Activated T-cell treated with anti-CD3 and anti-CD28 coated beads, Interleukin-2, amount 50 U/mL, for 48 hours (primary cell): ENCODE data around the gene SPRR1B.
"Not testable (repeated sequence)": the region's sequence is repeated elsewhere in the genome, so short reads cannot be mapped to it uniquely, and the experiment has no call there.

ENCODE experiments used
- DNase-seq, 2 experiments: peaks; one replicate each; pipeline ENCODE4 v3.0.0-alpha.2; 2020

Gene SPRR1B

DNA sequence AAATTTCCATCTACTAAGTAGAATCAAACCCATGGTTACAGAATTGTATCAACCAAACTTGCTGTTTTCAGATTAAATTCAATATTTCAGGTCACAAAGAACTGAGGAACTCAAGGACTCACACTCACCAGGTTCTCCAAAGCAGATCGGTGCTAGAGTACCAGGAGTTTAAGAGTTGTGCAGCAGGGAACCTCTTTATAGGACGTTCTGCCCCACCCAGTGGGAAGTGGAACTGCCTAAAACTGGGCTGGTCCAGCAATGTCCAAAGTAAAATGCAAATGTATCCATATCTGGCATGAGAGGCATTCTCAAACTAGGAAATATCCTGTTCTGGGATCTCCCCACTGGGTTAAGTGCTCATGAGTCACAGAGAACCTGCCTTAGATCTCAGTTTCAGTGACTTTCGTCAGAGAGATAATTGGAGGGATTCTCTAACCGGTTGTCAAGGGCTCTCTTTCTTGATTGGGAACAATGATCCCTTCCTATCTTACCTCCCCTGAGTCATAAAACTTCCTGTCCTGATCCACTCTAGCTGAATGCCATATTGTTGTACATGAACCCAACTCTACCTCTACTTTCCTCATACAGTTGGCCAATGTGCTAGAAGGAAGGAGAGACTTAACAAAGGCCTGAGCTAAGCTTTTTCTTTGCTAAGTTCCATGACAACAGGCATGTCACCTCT lies 10.1 kb downstream of the SPRR1B start, which contains the start of gene SPRR2D:
Gene SPRR2D, minus strand, starts transcription at position 171 of the 682 bp plus-strand sequence. CDS start 774 bp downstream, outside the sequence.
- DNase-seq, result no peak

DNA sequence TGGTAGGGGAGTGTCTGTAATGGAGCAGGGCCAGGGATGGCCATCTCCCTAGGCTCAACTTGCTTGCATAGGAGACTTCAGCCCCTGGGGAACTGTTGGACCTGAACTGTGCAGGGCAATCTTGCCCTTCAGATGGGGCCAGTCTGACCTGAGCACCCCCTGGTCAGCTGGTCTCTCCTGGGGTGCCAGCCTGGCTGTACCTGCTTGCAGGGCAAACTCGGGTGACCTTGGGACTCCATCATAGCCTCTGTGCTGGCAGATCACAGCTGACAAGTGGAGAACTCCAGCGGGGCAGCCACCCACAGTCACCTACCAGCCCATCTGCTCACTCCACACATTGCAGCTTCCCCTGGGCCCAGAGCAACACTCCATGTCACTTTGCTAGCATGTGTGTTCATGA lies 18.2 kb downstream of the SPRR1B start:
- no peak for DNase-seq

DNA sequence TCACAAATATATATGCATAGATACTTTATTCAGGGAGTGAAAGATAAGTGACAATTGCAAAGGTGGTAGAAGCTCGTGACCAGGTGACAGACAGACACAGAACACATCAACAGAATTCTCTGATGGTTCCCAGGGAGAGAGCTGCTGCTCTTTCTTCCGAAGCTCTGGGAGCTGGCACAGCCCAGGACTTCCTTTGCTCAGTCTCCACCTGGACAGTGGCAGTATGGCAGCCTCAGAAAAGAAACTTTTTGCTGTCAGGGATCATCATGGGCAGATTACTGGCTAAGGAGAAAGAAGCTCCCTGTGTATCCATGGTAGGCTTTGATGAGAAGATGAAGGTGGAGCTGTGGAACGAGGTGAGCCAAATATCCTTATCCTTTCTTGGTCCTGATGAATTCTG lies 25.1 kb downstream of the SPRR1B start:
- not testable (repeated sequence) for DNase-seq

DNA sequence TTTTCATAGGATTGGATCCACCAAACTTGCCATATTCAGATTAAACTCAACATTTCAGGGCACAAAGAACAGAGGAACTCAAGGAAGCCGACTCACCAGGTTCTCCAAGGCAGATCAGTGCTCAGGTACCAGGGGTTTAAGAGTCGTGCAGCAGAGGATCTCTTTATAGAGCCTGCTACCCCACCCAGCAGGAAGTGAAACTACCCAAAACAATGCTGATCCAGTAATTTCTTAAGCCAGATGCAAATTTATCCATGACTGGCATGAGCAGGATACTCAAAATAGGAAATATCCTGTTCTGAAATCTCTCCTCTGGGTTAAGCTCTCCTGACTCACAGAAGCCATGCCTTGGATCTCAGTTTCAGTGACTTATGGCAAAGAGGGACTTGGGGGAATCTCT lies 26.4 kb downstream of the SPRR1B start, which contains the start of gene SPRR2A:
Gene SPRR2A, minus strand, starts transcription at position 138 of the 400 bp plus-strand sequence. CDS start 777 bp downstream, outside the sequence.
- DNase-seq, result no peak

DNA sequence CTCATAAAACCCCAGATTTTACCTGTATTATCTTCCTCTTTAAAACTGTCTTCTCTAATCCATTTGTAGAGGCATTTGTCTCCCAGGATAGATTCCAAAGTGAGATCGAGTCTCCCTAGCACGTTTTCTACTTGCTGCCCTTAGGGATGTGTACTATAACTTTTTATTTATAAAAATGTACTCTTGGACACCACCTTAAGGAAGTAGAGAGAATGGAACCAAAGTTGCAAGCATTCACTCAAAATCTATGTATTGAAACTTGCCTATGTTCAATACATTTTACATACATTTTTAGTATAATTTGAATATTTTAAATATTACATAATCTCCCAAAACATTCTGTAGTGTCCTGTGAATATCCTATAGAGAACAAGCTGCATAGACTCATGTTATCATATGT lies 27.2 kb downstream of the SPRR1B start:
- no peak for DNase-seq

DNA sequence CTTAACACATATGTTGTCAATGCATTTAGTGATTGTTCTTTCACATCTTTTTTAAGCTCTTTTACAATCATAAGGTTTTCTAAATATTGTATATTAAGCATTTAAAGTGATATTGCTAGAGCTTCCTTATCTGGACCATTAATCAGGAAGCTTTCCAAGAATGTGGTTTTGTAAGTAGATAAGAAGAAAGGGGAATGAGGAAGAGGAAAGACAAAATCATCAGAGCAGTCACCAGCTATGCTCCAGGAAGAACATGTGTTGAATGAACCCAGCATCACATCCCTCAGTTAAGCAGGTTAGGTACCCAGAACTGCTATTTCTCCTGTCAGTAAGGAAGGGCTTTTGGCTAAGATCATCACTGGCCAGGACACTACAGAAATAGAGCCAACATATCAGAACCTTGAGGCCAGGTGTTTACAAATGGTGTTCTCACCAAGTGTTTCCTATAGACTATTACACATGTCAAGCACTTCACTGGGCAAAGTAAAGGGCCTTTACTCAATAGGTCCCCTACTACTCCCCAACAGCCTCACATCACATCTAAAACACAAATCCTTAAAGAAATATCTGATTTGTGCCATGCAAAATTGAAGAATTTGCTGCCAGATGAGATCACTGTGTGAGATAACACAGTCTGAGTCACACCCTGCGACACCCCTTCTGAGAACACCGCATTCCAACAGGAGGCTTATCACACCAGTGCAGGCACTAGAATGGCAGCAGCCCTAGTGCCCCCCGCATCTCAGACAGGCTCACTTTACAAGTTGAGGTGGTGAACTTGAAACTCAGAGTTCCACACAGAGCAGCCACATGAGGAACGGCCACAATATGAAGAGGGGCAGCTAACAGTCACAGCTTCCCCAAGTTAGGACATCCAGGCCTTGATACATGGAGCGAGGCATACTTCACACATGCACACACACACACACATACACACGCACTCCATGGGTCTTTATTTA lies 28.1 kb downstream of the SPRR1B start:
- no peak for DNase-seq

DNA sequence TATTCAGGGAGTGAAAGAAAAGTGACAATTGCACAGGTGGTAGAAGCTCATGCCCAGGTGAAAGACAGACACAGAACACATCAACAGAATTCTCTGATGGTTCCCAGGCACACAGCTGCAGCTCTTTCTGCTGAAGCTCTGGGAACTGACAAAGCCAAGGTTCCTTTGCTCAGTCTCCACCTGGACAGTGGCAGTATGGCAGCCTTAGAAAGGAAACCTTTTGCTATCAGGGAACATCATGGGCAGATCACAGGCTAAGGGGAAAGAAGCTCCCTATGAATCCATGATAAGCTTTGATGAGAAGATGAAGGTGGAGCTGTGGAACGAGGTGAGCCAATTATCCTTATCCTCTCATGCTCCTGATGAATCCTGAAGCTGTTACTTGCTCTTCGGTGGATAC lies 39.2 kb downstream of the SPRR1B start:
- no peak for DNase-seq

DNA sequence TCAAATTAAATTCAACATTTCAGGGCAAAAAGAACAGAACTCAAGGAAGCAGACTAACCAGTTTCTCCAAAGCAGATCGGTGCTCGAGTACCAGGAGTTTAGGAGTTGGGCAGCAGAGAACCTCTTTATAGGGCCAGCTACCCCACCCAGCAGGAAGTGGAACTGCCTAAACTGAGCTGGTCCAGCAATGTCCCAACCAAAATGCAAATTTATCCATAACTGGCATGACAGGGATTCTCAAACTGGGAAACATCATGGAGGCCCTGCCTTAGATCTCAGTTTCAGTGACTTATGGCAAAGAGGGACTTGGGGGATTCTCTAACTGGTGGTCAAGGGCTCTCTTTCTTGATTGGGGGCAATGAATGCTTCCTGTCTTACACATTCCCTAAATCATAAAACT lies 40.5 kb downstream of the SPRR1B start, which contains the start of gene SPRR2B:
Gene SPRR2B, minus strand, starts transcription at position 101 of the 400 bp plus-strand sequence. CDS start 772 bp downstream, outside the sequence.
- DNase-seq, result no peak

DNA sequence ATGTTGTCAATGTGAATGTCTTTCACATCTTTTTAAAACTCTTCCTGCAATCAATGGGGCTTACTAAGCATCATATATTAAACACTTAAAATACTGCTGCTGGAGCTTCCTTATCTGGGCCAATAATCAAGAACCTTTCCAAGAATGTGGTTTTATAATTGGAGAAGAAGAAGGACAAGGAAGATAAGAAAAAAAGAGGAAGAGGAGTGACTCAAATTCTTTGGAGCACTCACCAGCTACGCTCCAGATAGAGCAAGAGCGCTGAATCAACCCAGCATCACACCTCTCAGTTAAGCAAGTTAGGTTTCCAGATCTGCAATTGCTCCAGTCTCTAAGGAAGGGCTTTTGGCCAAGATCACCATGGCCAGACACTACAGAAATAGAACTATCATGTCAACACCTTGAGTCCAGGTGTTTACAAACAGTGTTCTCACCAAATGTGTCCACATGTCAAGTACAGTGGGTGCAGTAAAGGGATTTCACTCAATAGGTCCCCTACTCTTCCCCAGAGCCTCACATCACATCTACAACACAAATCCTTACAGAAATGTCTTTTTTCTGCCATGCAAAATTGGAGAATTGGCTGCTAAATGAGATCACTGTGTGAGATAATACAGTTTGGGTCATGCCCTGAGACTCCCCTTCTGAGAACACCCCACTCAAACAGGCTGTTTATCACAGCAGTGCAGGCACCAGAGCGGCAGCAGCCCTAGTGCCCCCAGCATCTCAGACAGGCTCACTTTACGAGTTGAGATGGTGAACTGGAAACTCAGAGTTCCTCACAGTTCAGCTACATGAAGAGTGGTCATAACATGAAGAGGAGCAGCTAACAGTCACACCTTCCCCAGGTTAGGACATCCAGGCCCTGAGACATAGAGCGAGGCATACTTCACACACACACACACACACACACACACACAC lies 42.1 kb downstream of the SPRR1B start:
- DNase-seq, result no peak

DNA sequence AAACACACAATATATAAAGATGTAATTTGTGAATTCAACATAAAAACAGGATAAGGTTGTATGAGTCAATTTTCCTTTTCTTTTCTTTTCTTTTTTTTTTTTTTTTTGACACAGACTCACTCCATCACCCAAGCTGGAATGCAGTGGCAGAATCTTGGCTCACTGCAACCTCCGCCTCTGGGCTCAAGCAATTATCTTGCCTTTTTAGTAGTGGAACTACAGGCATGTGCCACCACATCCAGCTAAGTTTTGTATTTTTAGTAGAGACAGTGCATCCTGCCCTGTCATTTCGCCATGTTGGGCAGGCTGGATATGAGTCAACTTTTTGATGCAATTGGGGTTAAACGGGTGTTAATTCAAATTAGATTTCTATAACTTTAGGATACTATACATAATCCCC lies 50.7 kb downstream of the SPRR1B start:
- DNase-seq, result no peak
